HCT116 (cell line): ENCODE measurements around the gene PTMS. TPM values are rescaled to one million over a fixed set of nuclear protein-coding genes. Genes with fewer than 3 reads are reported as not detected.

Source experiments
- ATAC-seq: fragments of 200-7000 bp; cut with Tn5 transposase; 2 replicates; pipeline ENCODE4 v1.9.1; 2020; ENCODE audit warnings: mild to moderate bottlenecking, moderate library complexity
- BruUV-seq: library from RNA; stranded (reverse); fragments of 400-500 nt; replicated peaks from 2 replicates; lab custom pipeline; 2021; lab: Mats Ljungman, UMichigan
- CTCF ChIA-PET: fragments of 300-600 bp; sonication (Branson Sonifier 250); formaldehyde crosslinking; loops from one replicate; lab custom pipeline; 2021; ENCODE audit warnings: antibody characterized with exemption; lab: Charles Lee
- POLR2A ChIA-PET: fragments of 300-600, 350-600 bp; sonication (Branson Sonifier 250); formaldehyde crosslinking; loops from one replicate; lab custom pipeline; 2021; ENCODE audit warnings: antibody characterized with exemption; lab: Charles Lee
- RAD21 ChIA-PET, 2 experiments: fragments of 300-600 bp; sonication (Branson Sonifier 250); formaldehyde crosslinking; loops; one replicate each; lab custom pipeline; 2023; ENCODE audit warnings: low total read pairs in 2 of 2; ENCODE audit not compliant: uncharacterized antibody in 2 of 2, unreplicated experiment in 2 of 2, low non-redundant PET in 1 of 2; lab: Charles Lee
- DNase-seq: peaks from one replicate; pipeline ENCODE4 v3.0.0-alpha.2; 2010; ENCODE audit warnings: low read depth, low spot score
- H2AFZ ChIP-seq: fragments of 200-600 bp; shearing (Covaris generic), sonication (generic); 2 replicates; pipeline ENCODE4 v1.6.1; 2017; ENCODE audit warnings: low read depth, mixed run types, mixed read lengths, antibody characterized with exemption, low read length; ENCODE audit not compliant: poor library complexity, severe bottlenecking
- H3K27ac ChIP-seq: 2 replicates; pipeline ENCODE4 v1.5.1; 2012; ENCODE audit warnings: low read depth, low read length
- H3K27me3 ChIP-seq: fragments of 200-600 bp; sonication (generic); 2 replicates; pipeline ENCODE4 v1.6.1; 2016; ENCODE audit warnings: mixed run types, low read length, mixed read lengths; ENCODE audit not compliant: insufficient read depth
- H3K36me3 ChIP-seq, 2 experiments: fragments of 200-500 bp in 1 of 2; fragments of 200-600 bp in 1 of 2; sonication (Bioruptor generic) in 1 of 2; sonication (generic) in 1 of 2; 2 replicates each; pipeline versions ENCODE4 v1.5.1 to v1.6.1; 2014 to 2016; ENCODE audit warnings: low read length in 2 of 2, inconsistent platforms in 1 of 2, mixed read lengths in 1 of 2, mixed run types in 1 of 2; ENCODE audit not compliant: insufficient read depth in 2 of 2, control insufficient read depth in 1 of 2
- H3K4me1 ChIP-seq, 2 experiments: fragments of 200-600 bp in 1 of 2; sonication (generic) in 1 of 2; 2 replicates each; pipeline versions ENCODE4 v1.5.1 to v1.6.1; 2012 to 2017; ENCODE audit warnings: low read length in 2 of 2, inconsistent platforms in 1 of 2, mild to moderate bottlenecking in 1 of 2, mixed read lengths in 1 of 2, mixed run types in 1 of 2, moderate library complexity in 1 of 2; ENCODE audit not compliant: insufficient read depth in 2 of 2, control insufficient read depth in 1 of 2
- H3K4me2 ChIP-seq: fragments of 200-600 bp; sonication (generic); 2 replicates; pipeline ENCODE4 v1.6.1; 2017; ENCODE audit warnings: mixed run types, low read length, mixed read lengths
- H3K4me3 ChIP-seq, 2 experiments: fragments of 200-600 bp in 1 of 2; sonication (generic) in 1 of 2; replicated peaks in 1 of 2; 2 replicates each; pipeline ENCODE4 v1.5.1; 2011 to 2016; ENCODE audit warnings: low read length in 2 of 2, control low read depth in 1 of 2, low read depth in 1 of 2, mild to moderate bottlenecking in 1 of 2, mixed read lengths in 1 of 2, mixed run types in 1 of 2
- H3K79me2 ChIP-seq: fragments of 200-600 bp; sonication (generic); 2 replicates; pipeline ENCODE4 v1.6.1; 2017; ENCODE audit warnings: mild to moderate bottlenecking, mixed run types, low read length, moderate library complexity, mixed read lengths; ENCODE audit not compliant: insufficient read depth
- H3K9ac ChIP-seq: fragments of 200-600 bp; sonication (generic); 2 replicates; pipeline ENCODE4 v1.6.1; 2016; ENCODE audit warnings: low read length, mixed read lengths
- H3K9me2 ChIP-seq: fragments of 200-600 bp; sonication (generic), shearing (Covaris generic); 2 replicates; pipeline ENCODE4 v1.6.1; 2017; ENCODE audit warnings: mixed run types, mild to moderate bottlenecking, moderate library complexity; ENCODE audit not compliant: insufficient read depth
- H3K9me3 ChIP-seq, 2 experiments: fragments of 200-500 bp in 1 of 2; fragments of 200-600 bp in 1 of 2; sonication (Bioruptor generic) in 1 of 2; sonication (generic) in 1 of 2; 2 replicates each; pipeline ENCODE4 v1.6.1; 2014 to 2017; ENCODE audit warnings: low read length in 2 of 2, mixed read lengths in 2 of 2, inconsistent platforms in 1 of 2, low read depth in 1 of 2, mild to moderate bottlenecking in 1 of 2, mixed run types in 1 of 2, moderate library complexity in 1 of 2; ENCODE audit not compliant: control insufficient read depth in 1 of 2, insufficient read depth in 1 of 2
- H4K20me1 ChIP-seq: fragments of 200-600 bp; sonication (generic), shearing (Covaris generic); 2 replicates; pipeline ENCODE4 v1.6.1; 2017; ENCODE audit warnings: mixed run types, mild to moderate bottlenecking, moderate library complexity; ENCODE audit not compliant: insufficient read depth
- EGR1 ChIP-seq: IDR thresholded peaks from 2 replicates; pipeline ENCODE4 v1.6.1; 2012; ENCODE audit warnings: low read depth
- ELF1 ChIP-seq: IDR thresholded peaks from 2 replicates; pipeline ENCODE4 v1.6.1; 2012; ENCODE audit warnings: low read depth, borderline replicate concordance
- EZH2 ChIP-seq: fragments of 200-600 bp; sonication (generic); IDR thresholded peaks from 2 replicates; pipeline ENCODE4 v1.6.1; 2017; ENCODE audit warnings: antibody characterized with exemption, mixed run types
- JUND ChIP-seq: IDR thresholded peaks from 2 replicates; pipeline ENCODE4 v1.6.1; 2012
- SIN3A ChIP-seq: IDR thresholded peaks from 2 replicates; pipeline ENCODE4 v1.6.1; 2012; ENCODE audit warnings: low read depth
- SP1 ChIP-seq: IDR thresholded peaks from 2 replicates; pipeline ENCODE4 v1.6.1; 2012; ENCODE audit warnings: low read depth
- intact Hi-C: fragments of 100-400 bp; cut with micrococcal nuclease; formaldehyde crosslinking; loops from 2 replicates; pipeline ENCODE4 v1.10.0; 2022
- total RNA-seq: library from RNA; stranded (reverse); gene quantifications from one replicate; pipeline ENCODE4 v1.2.1, GENCODE V29; 2021; ENCODE audit not compliant: unreplicated experiment
- TF ChIP-seq, protein P1 (sequence below), 3 experiments: fragments of 200-600 bp in 1 of 3; sonication (generic) in 1 of 3; IDR thresholded peaks in 2 of 3; conservative IDR thresholded peaks in 1 of 3; 2 replicates each; pipeline ENCODE4 v1.5.1; 2012 to 2017; ENCODE audit warnings: low read depth in 2 of 3, low read length in 2 of 3, antibody characterized with exemption in 1 of 3, borderline replicate concordance in 1 of 3, control low read depth in 1 of 3, mild to moderate bottlenecking in 1 of 3, mixed read lengths in 1 of 3, mixed run types in 1 of 3, moderate library complexity in 1 of 3; ENCODE audit not compliant: insufficient read depth in 1 of 3
- TF ChIP-seq, protein P2 (sequence below): IDR thresholded peaks from 2 replicates; pipeline ENCODE4 v1.6.1; 2012

Gene PTMS
- total RNA-seq, 1 experiment from 2014 or later = 494 TPM

DNA sequence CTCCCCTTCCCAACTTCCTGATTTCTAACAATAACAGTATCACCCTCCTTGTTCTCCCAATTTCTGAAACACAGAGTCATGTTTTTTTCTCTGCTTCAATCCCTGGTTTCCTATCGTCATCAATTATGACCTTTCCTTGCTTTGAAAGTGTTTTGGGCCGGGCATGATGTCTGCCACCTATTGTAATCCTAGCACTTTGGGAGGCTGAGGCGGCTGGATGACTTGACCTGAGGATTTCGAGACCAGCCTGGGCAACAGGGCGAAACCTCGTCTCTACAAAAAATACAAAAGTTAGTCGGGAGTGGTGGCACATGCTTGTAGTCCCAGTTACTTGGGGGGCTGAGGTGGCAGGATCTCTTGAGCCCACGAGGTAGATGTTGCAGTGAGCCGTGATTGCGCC is 42.9 kb downstream of the PTMS start (continued):
- TF ChIP-seq, protein P1, sequence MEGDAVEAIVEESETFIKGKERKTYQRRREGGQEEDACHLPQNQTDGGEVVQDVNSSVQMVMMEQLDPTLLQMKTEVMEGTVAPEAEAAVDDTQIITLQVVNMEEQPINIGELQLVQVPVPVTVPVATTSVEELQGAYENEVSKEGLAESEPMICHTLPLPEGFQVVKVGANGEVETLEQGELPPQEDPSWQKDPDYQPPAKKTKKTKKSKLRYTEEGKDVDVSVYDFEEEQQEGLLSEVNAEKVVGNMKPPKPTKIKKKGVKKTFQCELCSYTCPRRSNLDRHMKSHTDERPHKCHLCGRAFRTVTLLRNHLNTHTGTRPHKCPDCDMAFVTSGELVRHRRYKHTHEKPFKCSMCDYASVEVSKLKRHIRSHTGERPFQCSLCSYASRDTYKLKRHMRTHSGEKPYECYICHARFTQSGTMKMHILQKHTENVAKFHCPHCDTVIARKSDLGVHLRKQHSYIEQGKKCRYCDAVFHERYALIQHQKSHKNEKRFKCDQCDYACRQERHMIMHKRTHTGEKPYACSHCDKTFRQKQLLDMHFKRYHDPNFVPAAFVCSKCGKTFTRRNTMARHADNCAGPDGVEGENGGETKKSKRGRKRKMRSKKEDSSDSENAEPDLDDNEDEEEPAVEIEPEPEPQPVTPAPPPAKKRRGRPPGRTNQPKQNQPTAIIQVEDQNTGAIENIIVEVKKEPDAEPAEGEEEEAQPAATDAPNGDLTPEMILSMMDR (IDR thresholded peaks at IDR 0.05 in 2 of 3, conservative IDR thresholded peaks at IDR 0.05 in 1 of 3; ENCODE audit: borderline replicate concordance in 1 of 3, insufficient read depth in 1 of 3, low read depth in 2 of 3, low read length in 2 of 3) = no peak
- TF ChIP-seq EGR1 = no peak
- TF ChIP-seq EZH2 = no peak
- no peak for TF ChIP-seq SP1
- TF ChIP-seq, all 23 proteins: peak for 0

DNA sequence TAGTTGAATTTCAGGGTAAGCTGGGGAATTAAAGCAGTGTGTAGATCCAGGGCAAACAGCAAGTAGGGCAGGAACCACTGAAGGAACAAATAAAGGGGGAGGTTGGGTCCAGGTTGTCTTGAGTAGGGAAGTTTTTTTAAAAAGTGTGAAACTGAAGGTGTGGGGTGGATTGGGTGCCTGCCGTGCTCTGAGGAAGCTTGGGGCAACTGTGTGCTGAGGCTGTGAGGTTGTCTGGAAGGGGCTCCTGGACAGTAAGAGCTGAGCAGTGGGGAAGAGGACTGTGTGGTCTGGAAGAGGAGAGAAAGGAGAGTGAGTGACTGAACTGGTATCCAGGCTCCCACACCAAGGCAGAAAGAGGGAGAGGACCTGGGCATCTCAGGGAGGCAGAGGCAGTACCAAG is 44.6 kb downstream of the PTMS start:
- ChIA-PET POLR2A (no interaction called here), CTCF (no interaction called here), RAD21 (no interaction called here)
- H3K27me3 ChIP-seq = no peaks in the 10 kb centered on the region
- intact Hi-C loops = no loop called here
- no peaks in the 10 kb centered on the region for H3K36me3 ChIP-seq
- no peak for TF ChIP-seq JUND
- TF ChIP-seq, protein P2, sequence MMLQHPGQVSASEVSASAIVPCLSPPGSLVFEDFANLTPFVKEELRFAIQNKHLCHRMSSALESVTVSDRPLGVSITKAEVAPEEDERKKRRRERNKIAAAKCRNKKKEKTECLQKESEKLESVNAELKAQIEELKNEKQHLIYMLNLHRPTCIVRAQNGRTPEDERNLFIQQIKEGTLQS = no peak
- TF ChIP-seq ELF1 = no peak
- no peak for TF ChIP-seq SIN3A
- no peak for TF ChIP-seq EGR1
- no peaks in the 10 kb centered on the region for H3K79me2 ChIP-seq
- H3K9me3 ChIP-seq = no peaks in the 10 kb centered on the region
- no peak overlapping the region for H3K4me2 ChIP-seq
- H4K20me1 ChIP-seq = no peaks in the 10 kb centered on the region
- no peak overlapping the region for H3K4me3 ChIP-seq
- no peak overlapping the region for H2AFZ ChIP-seq
- DNase-seq = no peak
- no peak overlapping the region for H3K9ac ChIP-seq
- H3K27ac ChIP-seq = no peak overlapping the region
- no peak for ATAC-seq
- no TSS peak for BruUV-seq
- no peaks in the 10 kb centered on the region for H3K9me2 ChIP-seq
- peaks cover 2 to 8% of the 10 kb centered on the region in 2 experiments; a peak in 3 of 4 replicates for H3K4me1 ChIP-seq
